ENCODE results near the gene DNAH10. TPM values are rescaled to one million over a fixed set of nuclear protein-coding genes. Genes with fewer than 3 reads are reported as not detected.

The DNAH10 gene
- total RNA-seq, 1 donor from 2014 or later: 0.66 TPM

DNA sequence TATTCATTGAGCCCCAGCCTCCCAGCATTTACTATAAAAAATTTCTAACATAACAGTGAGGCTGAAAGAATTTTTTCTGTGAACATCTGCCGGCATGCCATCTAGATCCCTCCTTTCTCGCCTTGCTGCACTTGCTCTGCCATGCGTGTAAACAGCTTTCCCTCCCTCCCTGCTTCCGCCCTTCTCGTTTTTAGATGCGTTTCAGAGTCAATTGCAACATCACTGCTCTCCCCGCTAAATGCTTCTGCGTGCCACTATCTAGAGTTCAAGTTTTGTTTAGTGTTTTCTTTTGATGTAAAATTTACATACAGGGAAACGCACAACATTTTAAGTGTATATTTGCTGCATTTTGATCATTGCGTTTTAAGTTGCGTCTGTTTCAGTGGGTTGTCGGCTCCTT, 126.9 kb downstream of the DNAH10 start:
- peaks cover 6% of the 10 kb centered on the region for H3K27me3 Mint-ChIP-seq (ENCODE audit: unreplicated experiment)
- H3K9me3 Mint-ChIP-seq (ENCODE audit: unreplicated experiment): peaks cover 11% of the 10 kb centered on the region
- no peak for TF ChIP-seq CTCF (IDR thresholded peaks at IDR 0.05; ENCODE audit: partially characterized antibody, unreplicated experiment)
- no peak for DNase-seq
- H3K27ac Mint-ChIP-seq (ENCODE audit: unreplicated experiment): peak overlapping the region; percentile 15
- H3K4me1 Mint-ChIP-seq (ENCODE audit: low read depth, unreplicated experiment): peaks cover 5% of the 10 kb centered on the region
- H3K36me3 Mint-ChIP-seq (ENCODE audit: unreplicated experiment): no peaks in the 10 kb centered on the region
- peak overlapping the region; percentile 33 for H3K4me3 Mint-ChIP-seq (ENCODE audit: unreplicated experiment)

DNA sequence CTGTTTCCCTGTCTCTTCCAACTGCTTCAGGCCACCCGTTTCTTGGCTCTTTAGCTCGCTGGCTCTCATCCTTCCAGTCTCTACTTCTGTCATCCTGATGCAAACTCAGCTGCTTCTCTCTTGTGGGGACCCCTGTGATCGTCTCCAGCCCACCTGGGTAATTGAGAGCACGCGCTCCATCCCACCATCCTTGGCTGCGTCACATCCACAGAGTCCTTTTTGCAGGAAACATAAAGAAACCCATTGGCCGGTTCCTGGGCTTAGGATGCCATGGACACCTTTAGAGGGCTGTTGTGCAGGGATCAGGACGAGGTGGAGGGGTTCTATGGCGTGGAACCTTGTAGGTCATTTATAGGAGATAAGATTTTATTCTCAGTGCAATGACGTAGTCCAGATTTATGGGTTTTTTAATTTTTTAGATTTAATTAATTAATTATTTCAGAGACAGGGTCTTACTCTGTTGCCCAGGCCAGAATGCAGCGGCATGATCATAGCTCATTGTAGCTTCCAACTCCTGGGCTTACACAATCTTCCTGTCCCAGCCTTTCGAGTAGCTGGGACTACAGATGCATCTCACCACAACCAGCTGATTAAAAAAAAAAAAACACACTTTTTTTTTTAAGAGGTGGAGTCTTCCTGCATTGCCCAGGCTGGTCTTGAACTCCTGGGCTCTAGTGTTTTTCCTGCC, 127.9 kb downstream of the DNAH10 start:
- no peak for DNase-seq
- H3K9me3 Mint-ChIP-seq (ENCODE audit: unreplicated experiment): peaks cover 11% of the 10 kb centered on the region
- no peak overlapping the region for H3K4me3 Mint-ChIP-seq (ENCODE audit: unreplicated experiment)
- no peaks in the 10 kb centered on the region for H3K36me3 Mint-ChIP-seq (ENCODE audit: unreplicated experiment)
- no peak overlapping the region for H3K27ac Mint-ChIP-seq (ENCODE audit: unreplicated experiment)
- TF ChIP-seq CTCF (IDR thresholded peaks at IDR 0.05; ENCODE audit: partially characterized antibody, unreplicated experiment): no peak
- H3K27me3 Mint-ChIP-seq (ENCODE audit: unreplicated experiment): peaks cover 6% of the 10 kb centered on the region
- H3K4me1 Mint-ChIP-seq (ENCODE audit: low read depth, unreplicated experiment): peaks cover 5% of the 10 kb centered on the region

DNA sequence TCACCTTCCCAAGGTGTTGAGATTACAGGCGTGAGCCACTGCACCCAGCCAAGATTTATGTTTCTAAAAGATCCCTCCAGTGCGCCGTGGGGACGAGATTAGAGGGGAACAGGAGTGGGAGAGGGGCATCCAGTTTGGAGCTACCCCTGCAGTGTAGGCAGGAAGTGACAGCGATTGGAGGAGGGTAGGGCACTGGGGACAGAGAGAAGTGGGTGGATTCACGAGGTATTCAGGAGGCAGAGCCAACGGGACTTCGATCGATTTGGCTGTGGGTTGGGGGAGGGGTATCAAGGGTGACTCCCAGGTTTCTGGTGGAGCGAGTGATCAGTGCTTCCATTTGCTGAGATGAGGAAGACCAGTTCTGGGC, 128.4 kb downstream of the DNAH10 start:
- Mint-ChIP-seq H3K4me1 (ENCODE audit: low read depth, unreplicated experiment) (peaks cover 5% of the 10 kb centered on the region), H3K4me3 (ENCODE audit: unreplicated experiment) (no peak overlapping the region), H3K27ac (ENCODE audit: unreplicated experiment) (no peak overlapping the region), H3K27me3 (ENCODE audit: unreplicated experiment) (peaks cover 6% of the 10 kb centered on the region), H3K36me3 (ENCODE audit: unreplicated experiment) (no peaks in the 10 kb centered on the region), H3K9me3 (ENCODE audit: unreplicated experiment) (peaks cover 11% of the 10 kb centered on the region)
- DNase-seq: no peak
- no peak for TF ChIP-seq CTCF (IDR thresholded peaks at IDR 0.05; ENCODE audit: partially characterized antibody, unreplicated experiment)

DNA sequence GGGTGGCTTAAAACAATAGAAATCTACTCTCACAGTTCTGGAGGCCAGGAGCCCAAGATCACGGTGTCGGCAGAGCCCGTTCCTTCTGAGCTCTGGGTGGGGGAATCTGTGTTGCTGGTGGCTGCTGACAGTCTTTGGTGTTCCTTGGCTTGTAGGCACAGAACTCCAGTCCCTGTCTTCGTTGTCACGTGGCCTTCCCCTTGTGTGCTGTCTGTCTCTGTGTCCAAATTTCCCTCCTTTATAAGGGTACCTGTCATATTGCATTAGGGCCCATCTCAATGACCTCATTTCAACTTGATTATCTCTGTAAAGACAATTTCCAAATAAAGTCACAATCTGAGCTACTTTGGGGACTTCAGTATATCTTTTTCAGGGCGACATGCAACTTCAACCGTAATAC, 128.9 kb downstream of the DNAH10 start:
- Mint-ChIP-seq H3K27me3 (ENCODE audit: unreplicated experiment) (peaks cover 8% of the 10 kb centered on the region), H3K27ac (ENCODE audit: unreplicated experiment) (no peak overlapping the region), H3K9me3 (ENCODE audit: unreplicated experiment) (peaks cover 10% of the 10 kb centered on the region), H3K36me3 (ENCODE audit: unreplicated experiment) (no peaks in the 10 kb centered on the region), H3K4me1 (ENCODE audit: low read depth, unreplicated experiment) (peaks cover 5% of the 10 kb centered on the region), H3K4me3 (ENCODE audit: unreplicated experiment) (no peak overlapping the region)
- no peak for DNase-seq
- no peak for TF ChIP-seq CTCF (IDR thresholded peaks at IDR 0.05; ENCODE audit: partially characterized antibody, unreplicated experiment)

- Mint-ChIP-seq H3K36me3 (ENCODE audit: unreplicated experiment) (no peaks in the 10 kb centered on the region), H3K4me3 (ENCODE audit: unreplicated experiment) (no peak overlapping the region), H3K9me3 (ENCODE audit: unreplicated experiment) (peaks cover 8% of the 10 kb centered on the region), H3K27ac (ENCODE audit: unreplicated experiment) (no peak overlapping the region), H3K27me3 (ENCODE audit: unreplicated experiment) (peaks cover 8% of the 10 kb centered on the region), H3K4me1 (ENCODE audit: low read depth, unreplicated experiment) (peaks cover 5% of the 10 kb centered on the region)
- no peak for DNase-seq
- TF ChIP-seq CTCF (IDR thresholded peaks at IDR 0.05; ENCODE audit: partially characterized antibody, unreplicated experiment): no peak
These were observed 129.5 kb downstream of the DNAH10 start for GRCh38 chr12:123891516-123892179.
